Liver (tissue), 9 donors: Measurements from ENCODE around the gene ZNF490. TPM values are rescaled to one million over a fixed set of nuclear protein-coding genes. Genes with fewer than 3 reads are reported as not detected.
"Not testable (repeated sequence)": the region's sequence is repeated elsewhere in the genome, so short reads cannot be mapped to it uniquely, and the experiment has no call there.

Experiments
- DNase-seq: peaks from one replicate; pipeline ENCODE4 v3.0.0-alpha.2; 2017; ENCODE audit warnings: low spot score
- H3K27ac ChIP-seq, 2 donors: one replicate each; pipeline ENCODE4 v1.7.0; 2013; ENCODE audit warnings: inconsistent platforms in 2 of 2, low read length in 2 of 2, control low read depth in 1 of 2, low read depth in 1 of 2, mild to moderate bottlenecking in 1 of 2
- H3K27me3 ChIP-seq, 4 donors: one replicate each; pipeline versions ENCODE4 v1.6.1 to v1.7.0; 2013; ENCODE audit warnings: low read length in 3 of 4, inconsistent platforms in 1 of 4, mild to moderate bottlenecking in 1 of 4, moderate library complexity in 1 of 4; ENCODE audit not compliant: control insufficient read depth in 4 of 4, insufficient read depth in 4 of 4
- H3K36me3 ChIP-seq, 4 donors: one replicate each; pipeline versions ENCODE4 v1.6.1 to v1.7.0; 2013; ENCODE audit warnings: low read length in 3 of 4, mild to moderate bottlenecking in 3 of 4, low read depth in 1 of 4, moderate library complexity in 1 of 4; ENCODE audit not compliant: control insufficient read depth in 4 of 4, insufficient read depth in 3 of 4
- H3K4me1 ChIP-seq, 4 donors: one replicate each; pipeline versions ENCODE4 v1.6.1 to v1.7.0; 2013; ENCODE audit warnings: low read length in 3 of 4, mild to moderate bottlenecking in 3 of 4, moderate library complexity in 1 of 4; ENCODE audit not compliant: control insufficient read depth in 4 of 4, insufficient read depth in 4 of 4
- H3K4me3 ChIP-seq, 3 donors: one replicate each; pipeline versions ENCODE4 v1.6.1 to v1.7.0; 2013; ENCODE audit warnings: low read length in 3 of 3, control low read depth in 1 of 3, low read depth in 1 of 3, mild to moderate bottlenecking in 1 of 3
- H3K9ac ChIP-seq, 2 donors: one replicate each; pipeline ENCODE4 v1.7.0; 2013; ENCODE audit warnings: low read length in 2 of 2, mild to moderate bottlenecking in 2 of 2, moderate library complexity in 2 of 2, control low read depth in 1 of 2, low read depth in 1 of 2
- H3K9me3 ChIP-seq, 4 donors: one replicate each; pipeline versions ENCODE4 v1.6.1 to v1.7.0; 2013; ENCODE audit warnings: low read length in 3 of 4; ENCODE audit not compliant: control insufficient read depth in 4 of 4
- ATF3 ChIP-seq: IDR thresholded peaks from 2 replicates; pipeline ENCODE4 v1.6.1; 2016; ENCODE audit warnings: antibody characterized with exemption
- EGR1 ChIP-seq, 2 donors: IDR thresholded peaks; 2 replicates each; pipeline ENCODE4 v1.6.1; 2016 to 2018; ENCODE audit warnings: antibody characterized with exemption in 2 of 2, low read depth in 2 of 2
- FOXA1 ChIP-seq: IDR thresholded peaks from 2 replicates; pipeline ENCODE4 v1.6.1; 2016; ENCODE audit warnings: antibody characterized with exemption
- FOXA2 ChIP-seq: IDR thresholded peaks from 2 replicates; pipeline ENCODE4 v1.6.1; 2016; ENCODE audit warnings: antibody characterized with exemption
- HNF4A ChIP-seq, 2 donors: conservative IDR thresholded peaks; 2 replicates each; pipeline ENCODE4 v1.6.1; 2016; ENCODE audit warnings: antibody characterized with exemption in 2 of 2, mild to moderate bottlenecking in 2 of 2
- NR2F2 ChIP-seq: IDR thresholded peaks from 2 replicates; pipeline ENCODE4 v1.6.1; 2016; ENCODE audit warnings: antibody characterized with exemption
- RAD21 ChIP-seq, 2 donors: IDR thresholded peaks; 2 replicates each; pipeline ENCODE4 v1.6.1; 2016; ENCODE audit warnings: antibody characterized with exemption in 2 of 2, mild to moderate bottlenecking in 2 of 2
- REST ChIP-seq: IDR thresholded peaks from 2 replicates; pipeline ENCODE4 v1.6.1; 2016; ENCODE audit warnings: antibody characterized with exemption, mild to moderate bottlenecking
- SP1 ChIP-seq: IDR thresholded peaks from 2 replicates; pipeline ENCODE4 v1.6.1; 2018; ENCODE audit warnings: antibody characterized with exemption, mild to moderate bottlenecking
- TAF1 ChIP-seq: conservative IDR thresholded peaks from 2 replicates; pipeline ENCODE4 v1.6.1; 2016; ENCODE audit warnings: antibody characterized with exemption, mild to moderate bottlenecking
- YY1 ChIP-seq: IDR thresholded peaks from 2 replicates; pipeline ENCODE4 v1.6.1; 2016; ENCODE audit warnings: antibody characterized with exemption, mild to moderate bottlenecking
- WGBS: extraction: QIAGEN DNeasy Blood & Tissue Kit; methylation state at CpG from one replicate; pipeline ENCODE4 v1.1.7; 2013; 5-methylcytosine and 5-hydroxymethylcytosine counted together
- polyA plus RNA-seq, 2 donors: library from polyadenylated mRNA; stranded (reverse) in 1 of 2; unstranded in 1 of 2; fragments of 200-250 nt in 1 of 2; fragments of >200 nt in 1 of 2; fragmentation: Nextera tagmentation in 1 of 2; extraction: Ambion mirVana in 1 of 2; gene quantifications; one replicate each; pipeline versions ENCODE4 v1.2.1 to v1.2.3, GENCODE V29; 2013 to 2015
- total RNA-seq, 2 donors: library from RNA; depleted of rRNA; stranded (reverse); fragments of >200 nt; gene quantifications; one replicate each; pipeline ENCODE4 v1.2.3, GENCODE V29; 2014
- donor health status: healthy.
- donor health status: healthy.
- donor health status: healthy.
- donor health status: healthy.
- donor health status: healthy.

ZNF490 gene
- total and polyA plus RNA-seq, 4 donors = 0.93 to 6.1 (median 2.3) TPM

GRCh38 chr19:12574036-12574435, 36.6 kb downstream of the ZNF490 start:
- peaks cover 4 to 9% (median 6%) of the 10 kb centered on the region in 4 donors for H3K9me3 ChIP-seq
- H3K36me3 ChIP-seq = peaks cover 0 to 8% (median 4%) of the 10 kb centered on the region in 4 donors
- H3K4me3 ChIP-seq = no peak overlapping the region
- no peaks in the 10 kb centered on the region for H3K27me3 ChIP-seq
- H3K4me1 ChIP-seq = no peaks in the 10 kb centered on the region
- DNase-seq = no peak
- 73% methylated on average over 7 of the region's 7 CpGs for WGBS
- H3K9ac ChIP-seq = no peak overlapping the region
- no peak overlapping the region for H3K27ac ChIP-seq
- TF ChIP-seq HNF4A (conservative IDR thresholded peaks at IDR 0.05) = no peak
- TF ChIP-seq FOXA1 = no peak
- TF ChIP-seq REST = no peak
- no peak for TF ChIP-seq RAD21 (IDR thresholded peaks at IDR 0.05)
- TF ChIP-seq ATF3 = no peak
- TF ChIP-seq TAF1 = no peak
- TF ChIP-seq FOXA2 = no peak

GRCh38 chr19:12567951-12568350, 42.7 kb downstream of the ZNF490 start:
- TF ChIP-seq REST (no peak), FOXA2 (no peak), NR2F2 (no peak), FOXA1 (no peak), SP1 (no peak), EGR1 (IDR thresholded peaks at IDR 0.05; ENCODE audit: low read depth in 2 of 2) (no peak), YY1 (no peak)
- no peaks in the 10 kb centered on the region for H3K9me3 ChIP-seq
- no peak overlapping the region for H3K9ac ChIP-seq
- H3K4me3 ChIP-seq = no peak overlapping the region
- 85% methylated on average over 4 of the region's 4 CpGs for WGBS
- no peaks in the 10 kb centered on the region for H3K27me3 ChIP-seq
- no peak overlapping the region for H3K27ac ChIP-seq
- H3K36me3 ChIP-seq = no peaks in the 10 kb centered on the region
- H3K4me1 ChIP-seq = no peaks in the 10 kb centered on the region
- no peak for DNase-seq

- H3K27me3 ChIP-seq, H3K36me3 ChIP-seq, H3K4me1 ChIP-seq, H3K4me3 ChIP-seq, H3K27ac ChIP-seq, DNase-seq, H3K9me3 ChIP-seq, H3K9ac ChIP-seq: not testable (repeated sequence)
- whole genome bisulfite sequencing = 90% methylated on average over 5 of the region's 5 CpGs
These were observed 44.2 kb downstream of the ZNF490 start for GRCh38 chr19:12566380-12566779.
